GM23338 (cell line): ENCODE data around the gene SLC37A1.

Experiments used
- CREB1 ChIP-seq: fragments of 250-450 bp; sonication (Bioruptor Pico); IDR thresholded peaks from 2 replicates; pipeline ENCODE4 v1.5.0; 2020; ENCODE audit warnings: low read depth, mild to moderate bottlenecking, moderate library complexity
- ETS1 ChIP-seq: IDR thresholded peaks from 2 replicates; pipeline ENCODE4 v1.6.1; 2016; ENCODE audit warnings: antibody characterized with exemption
- EZH2 ChIP-seq: fragments of 200-600 bp; sonication (generic); IDR thresholded peaks from one replicate; pipeline ENCODE4 v1.8.0; 2017; ENCODE audit warnings: antibody characterized with exemption, mild to moderate bottlenecking, low read depth; ENCODE audit not compliant: unreplicated experiment
- EZH2phosphoT487 ChIP-seq: fragments of 200-600 bp; sonication (generic); IDR thresholded peaks from one replicate; pipeline ENCODE4 v1.8.1; 2018; ENCODE audit warnings: antibody characterized with exemption; ENCODE audit not compliant: unreplicated experiment
- JUNB ChIP-seq: IDR thresholded peaks from one replicate; pipeline ENCODE4 v1.6.1; 2016; ENCODE audit warnings: antibody characterized with exemption; ENCODE audit not compliant: unreplicated experiment
- NANOG ChIP-seq: IDR thresholded peaks from 2 replicates; pipeline ENCODE4 v1.6.1; 2016; ENCODE audit warnings: antibody characterized with exemption, borderline replicate concordance
- POLR2AphosphoS5 ChIP-seq: IDR thresholded peaks from 2 replicates; pipeline ENCODE4 v1.6.1; 2016; ENCODE audit warnings: antibody characterized with exemption, low read depth
- REST ChIP-seq: IDR thresholded peaks from one replicate; pipeline ENCODE4 v1.6.1; 2018; ENCODE audit warnings: antibody characterized with exemption; ENCODE audit not compliant: unreplicated experiment
- ZNF114 ChIP-seq: fragments of 250-450 bp; sonication (Bioruptor Pico); IDR thresholded peaks from 2 replicates; pipeline ENCODE4 v1.5.0; 2020; ENCODE audit warnings: mild to moderate bottlenecking, moderate library complexity
- ZNF331 ChIP-seq: fragments of 250-450 bp; sonication (Bioruptor Pico); IDR thresholded peaks from 2 replicates; pipeline ENCODE4 v1.5.0; 2020; ENCODE audit warnings: low read depth, mild to moderate bottlenecking, moderate library complexity
- TF ChIP-seq, protein P1 (sequence below), 2 experiments: fragments of 200-600 bp in 1 of 2; sonication (generic) in 1 of 2; conservative IDR thresholded peaks; 2 replicates each; pipeline versions ENCODE4 v1.5.1 to v1.6.1; 2016 to 2017; ENCODE audit warnings: antibody characterized with exemption in 2 of 2, low read depth in 2 of 2, mild to moderate bottlenecking in 2 of 2, moderate library complexity in 1 of 2
- TF ChIP-seq, protein P2 (sequence below): fragments of 250-450 bp; sonication (Bioruptor Pico); IDR thresholded peaks from 2 replicates; pipeline ENCODE4 v1.5.0; 2020; ENCODE audit warnings: mild to moderate bottlenecking, moderate library complexity

- TF ChIP-seq, protein P1, sequence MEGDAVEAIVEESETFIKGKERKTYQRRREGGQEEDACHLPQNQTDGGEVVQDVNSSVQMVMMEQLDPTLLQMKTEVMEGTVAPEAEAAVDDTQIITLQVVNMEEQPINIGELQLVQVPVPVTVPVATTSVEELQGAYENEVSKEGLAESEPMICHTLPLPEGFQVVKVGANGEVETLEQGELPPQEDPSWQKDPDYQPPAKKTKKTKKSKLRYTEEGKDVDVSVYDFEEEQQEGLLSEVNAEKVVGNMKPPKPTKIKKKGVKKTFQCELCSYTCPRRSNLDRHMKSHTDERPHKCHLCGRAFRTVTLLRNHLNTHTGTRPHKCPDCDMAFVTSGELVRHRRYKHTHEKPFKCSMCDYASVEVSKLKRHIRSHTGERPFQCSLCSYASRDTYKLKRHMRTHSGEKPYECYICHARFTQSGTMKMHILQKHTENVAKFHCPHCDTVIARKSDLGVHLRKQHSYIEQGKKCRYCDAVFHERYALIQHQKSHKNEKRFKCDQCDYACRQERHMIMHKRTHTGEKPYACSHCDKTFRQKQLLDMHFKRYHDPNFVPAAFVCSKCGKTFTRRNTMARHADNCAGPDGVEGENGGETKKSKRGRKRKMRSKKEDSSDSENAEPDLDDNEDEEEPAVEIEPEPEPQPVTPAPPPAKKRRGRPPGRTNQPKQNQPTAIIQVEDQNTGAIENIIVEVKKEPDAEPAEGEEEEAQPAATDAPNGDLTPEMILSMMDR (conservative IDR thresholded peaks at IDR 0.05; ENCODE audit: low read depth in 2 of 2), result no peak
- TF ChIP-seq EZH2, result no peak
- TF ChIP-seq POLR2AphosphoS5, result no peak
- no peak for TF ChIP-seq REST
- TF ChIP-seq ETS1, result no peak
- no peak for TF ChIP-seq JUNB
- TF ChIP-seq EZH2phosphoT487, result no peak
- no peak for TF ChIP-seq CREB1 (CRISPR knock-in tag)
- TF ChIP-seq NANOG, result no peak
- TF ChIP-seq, protein P2, sequence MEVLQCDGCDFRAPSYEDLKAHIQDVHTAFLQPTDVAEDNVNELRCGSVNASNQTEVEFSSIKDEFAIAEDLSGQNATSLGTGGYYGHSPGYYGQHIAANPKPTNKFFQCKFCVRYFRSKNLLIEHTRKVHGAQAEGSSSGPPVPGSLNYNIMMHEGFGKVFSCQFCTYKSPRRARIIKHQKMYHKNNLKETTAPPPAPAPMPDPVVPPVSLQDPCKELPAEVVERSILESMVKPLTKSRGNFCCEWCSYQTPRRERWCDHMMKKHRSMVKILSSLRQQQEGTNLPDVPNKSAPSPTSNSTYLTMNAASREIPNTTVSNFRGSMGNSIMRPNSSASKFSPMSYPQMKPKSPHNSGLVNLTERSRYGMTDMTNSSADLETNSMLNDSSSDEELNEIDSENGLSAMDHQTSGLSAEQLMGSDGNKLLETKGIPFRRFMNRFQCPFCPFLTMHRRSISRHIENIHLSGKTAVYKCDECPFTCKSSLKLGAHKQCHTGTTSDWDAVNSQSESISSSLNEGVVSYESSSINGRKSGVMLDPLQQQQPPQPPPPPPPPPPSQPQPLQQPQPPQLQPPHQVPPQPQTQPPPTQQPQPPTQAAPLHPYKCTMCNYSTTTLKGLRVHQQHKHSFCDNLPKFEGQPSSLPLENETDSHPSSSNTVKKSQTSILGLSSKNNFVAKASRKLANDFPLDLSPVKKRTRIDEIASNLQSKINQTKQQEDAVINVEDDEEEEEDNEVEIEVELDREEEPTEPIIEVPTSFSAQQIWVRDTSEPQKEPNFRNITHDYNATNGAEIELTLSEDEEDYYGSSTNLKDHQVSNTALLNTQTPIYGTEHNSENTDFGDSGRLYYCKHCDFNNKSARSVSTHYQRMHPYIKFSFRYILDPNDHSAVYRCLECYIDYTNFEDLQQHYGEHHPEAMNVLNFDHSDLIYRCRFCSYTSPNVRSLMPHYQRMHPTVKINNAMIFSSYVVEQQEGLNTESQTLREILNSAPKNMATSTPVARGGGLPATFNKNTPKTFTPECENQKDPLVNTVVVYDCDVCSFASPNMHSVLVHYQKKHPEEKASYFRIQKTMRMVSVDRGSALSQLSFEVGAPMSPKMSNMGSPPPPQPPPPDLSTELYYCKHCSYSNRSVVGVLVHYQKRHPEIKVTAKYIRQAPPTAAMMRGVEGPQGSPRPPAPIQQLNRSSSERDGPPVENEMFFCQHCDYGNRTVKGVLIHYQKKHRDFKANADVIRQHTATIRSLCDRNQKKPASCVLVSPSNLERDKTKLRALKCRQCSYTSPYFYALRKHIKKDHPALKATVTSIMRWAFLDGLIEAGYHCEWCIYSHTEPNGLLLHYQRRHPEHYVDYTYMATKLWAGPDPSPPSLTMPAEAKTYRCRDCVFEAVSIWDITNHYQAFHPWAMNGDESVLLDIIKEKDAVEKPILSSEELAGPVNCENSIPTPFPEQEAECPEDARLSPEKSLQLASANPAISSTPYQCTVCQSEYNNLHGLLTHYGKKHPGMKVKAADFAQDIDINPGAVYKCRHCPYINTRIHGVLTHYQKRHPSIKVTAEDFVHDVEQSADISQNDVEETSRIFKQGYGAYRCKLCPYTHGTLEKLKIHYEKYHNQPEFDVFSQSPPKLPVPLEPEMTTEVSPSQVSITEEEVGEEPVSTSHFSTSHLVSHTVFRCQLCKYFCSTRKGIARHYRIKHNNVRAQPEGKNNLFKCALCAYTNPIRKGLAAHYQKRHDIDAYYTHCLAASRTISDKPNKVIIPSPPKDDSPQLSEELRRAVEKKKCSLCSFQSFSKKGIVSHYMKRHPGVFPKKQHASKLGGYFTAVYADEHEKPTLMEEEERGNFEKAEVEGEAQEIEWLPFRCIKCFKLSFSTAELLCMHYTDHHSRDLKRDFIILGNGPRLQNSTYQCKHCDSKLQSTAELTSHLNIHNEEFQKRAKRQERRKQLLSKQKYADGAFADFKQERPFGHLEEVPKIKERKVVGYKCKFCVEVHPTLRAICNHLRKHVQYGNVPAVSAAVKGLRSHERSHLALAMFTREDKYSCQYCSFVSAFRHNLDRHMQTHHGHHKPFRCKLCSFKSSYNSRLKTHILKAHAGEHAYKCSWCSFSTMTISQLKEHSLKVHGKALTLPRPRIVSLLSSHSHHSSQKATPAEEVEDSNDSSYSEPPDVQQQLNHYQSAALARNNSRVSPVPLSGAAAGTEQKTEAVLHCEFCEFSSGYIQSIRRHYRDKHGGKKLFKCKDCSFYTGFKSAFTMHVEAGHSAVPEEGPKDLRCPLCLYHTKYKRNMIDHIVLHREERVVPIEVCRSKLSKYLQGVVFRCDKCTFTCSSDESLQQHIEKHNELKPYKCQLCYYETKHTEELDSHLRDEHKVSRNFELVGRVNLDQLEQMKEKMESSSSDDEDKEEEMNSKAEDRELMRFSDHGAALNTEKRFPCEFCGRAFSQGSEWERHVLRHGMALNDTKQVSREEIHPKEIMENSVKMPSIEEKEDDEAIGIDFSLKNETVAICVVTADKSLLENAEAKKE (CRISPR knock-in tag), result no peak
- TF ChIP-seq ZNF331 (CRISPR knock-in tag), result no peak
- TF ChIP-seq ZNF114 (CRISPR knock-in tag), result no peak
These were observed 5.0 kb downstream of the SLC37A1 start for GRCh38 chr21:42518626-42519025.
